ENCODE data around the gene HERPUD1.

The HERPUD1 gene

DNA sequence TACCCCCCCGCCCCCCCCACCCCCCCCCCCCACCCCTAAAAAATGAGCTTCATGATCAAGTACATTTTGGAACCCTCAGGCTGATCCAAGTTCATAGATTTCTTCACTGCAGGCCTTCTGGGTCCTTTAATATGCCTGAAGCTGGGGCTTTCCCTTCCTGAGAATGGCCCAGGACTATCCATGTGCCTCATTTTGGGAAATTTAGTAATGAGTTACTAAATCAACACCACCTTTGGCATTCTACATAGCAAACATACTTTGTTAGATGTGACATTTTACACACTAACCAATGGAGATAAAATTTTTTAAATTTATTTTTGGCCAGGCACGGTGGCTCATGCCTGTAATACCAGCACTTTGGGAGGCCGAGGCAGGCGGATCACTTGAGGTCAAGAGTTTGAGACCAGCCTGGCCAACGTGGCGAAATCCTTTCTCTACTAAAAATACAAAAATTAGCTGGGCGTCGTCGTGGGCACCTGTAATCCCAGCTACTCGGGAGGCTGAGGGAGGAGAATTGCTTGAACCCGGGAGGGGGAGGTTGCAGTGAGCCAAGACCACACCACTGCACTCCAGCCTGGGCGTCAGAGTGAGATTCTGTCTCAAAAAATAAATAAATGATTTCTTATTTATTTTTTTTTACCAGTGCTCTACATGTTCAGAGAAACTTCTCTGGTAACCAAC, 14.0 kb downstream of the HERPUD1 start:
- H4K20me1 ChIP-seq (ENCODE audit: control insufficient read depth, insufficient read depth, low read depth, low read length) = no peaks in the 10 kb centered on the region
- peaks cover 3% of the 10 kb centered on the region for H3K79me2 ChIP-seq (ENCODE audit: control insufficient read depth, low read length)
- H3K9me3 ChIP-seq (ENCODE audit: control insufficient read depth, insufficient read depth, low read length) = no peaks in the 10 kb centered on the region
- no peaks in the 10 kb centered on the region for H3K9me2 ChIP-seq (replicated peaks; ENCODE audit: control insufficient read depth, low read length)
- H3K4me2 ChIP-seq (ENCODE audit: low read length) = no peak overlapping the region
- H3K27ac ChIP-seq (ENCODE audit: low read depth, low read length) = no peak overlapping the region
- no peak for TF ChIP-seq EZH2phosphoT487 (IDR thresholded peaks at IDR 0.05; ENCODE audit: borderline replicate concordance, low read length)
- TF ChIP-seq, protein P1, sequence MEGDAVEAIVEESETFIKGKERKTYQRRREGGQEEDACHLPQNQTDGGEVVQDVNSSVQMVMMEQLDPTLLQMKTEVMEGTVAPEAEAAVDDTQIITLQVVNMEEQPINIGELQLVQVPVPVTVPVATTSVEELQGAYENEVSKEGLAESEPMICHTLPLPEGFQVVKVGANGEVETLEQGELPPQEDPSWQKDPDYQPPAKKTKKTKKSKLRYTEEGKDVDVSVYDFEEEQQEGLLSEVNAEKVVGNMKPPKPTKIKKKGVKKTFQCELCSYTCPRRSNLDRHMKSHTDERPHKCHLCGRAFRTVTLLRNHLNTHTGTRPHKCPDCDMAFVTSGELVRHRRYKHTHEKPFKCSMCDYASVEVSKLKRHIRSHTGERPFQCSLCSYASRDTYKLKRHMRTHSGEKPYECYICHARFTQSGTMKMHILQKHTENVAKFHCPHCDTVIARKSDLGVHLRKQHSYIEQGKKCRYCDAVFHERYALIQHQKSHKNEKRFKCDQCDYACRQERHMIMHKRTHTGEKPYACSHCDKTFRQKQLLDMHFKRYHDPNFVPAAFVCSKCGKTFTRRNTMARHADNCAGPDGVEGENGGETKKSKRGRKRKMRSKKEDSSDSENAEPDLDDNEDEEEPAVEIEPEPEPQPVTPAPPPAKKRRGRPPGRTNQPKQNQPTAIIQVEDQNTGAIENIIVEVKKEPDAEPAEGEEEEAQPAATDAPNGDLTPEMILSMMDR (IDR thresholded peaks at IDR 0.05; ENCODE audit: low read depth, low read length, poor library complexity, severe bottlenecking) = no peak
- H3F3A ChIP-seq (ENCODE audit: control insufficient read depth, insufficient read depth) = peaks cover 32% of the 10 kb centered on the region
- no peaks in the 10 kb centered on the region for H3K27me3 ChIP-seq (ENCODE audit: control insufficient read depth, low read length)
- peaks cover 30% of the 10 kb centered on the region for H3K4me1 ChIP-seq (ENCODE audit: control insufficient read depth, low read length)
- H3K4me3 ChIP-seq (ENCODE audit: low read length) = no peak overlapping the region
- peaks cover 44% of the 10 kb centered on the region for H3K36me3 ChIP-seq (ENCODE audit: control insufficient read depth, low read length)

GRCh38 chr16:56946767-56947603, 15.0 kb downstream of the HERPUD1 start:
- H3K9me3 ChIP-seq (ENCODE audit: control insufficient read depth, insufficient read depth, low read length) = no peaks in the 10 kb centered on the region
- no peak overlapping the region for H3K4me3 ChIP-seq (ENCODE audit: low read length)
- H4K20me1 ChIP-seq (ENCODE audit: control insufficient read depth, insufficient read depth, low read depth, low read length) = no peaks in the 10 kb centered on the region
- H3K9me2 ChIP-seq (replicated peaks; ENCODE audit: control insufficient read depth, low read length) = no peaks in the 10 kb centered on the region
- TF ChIP-seq EZH2phosphoT487 (IDR thresholded peaks at IDR 0.05; ENCODE audit: borderline replicate concordance, low read length) = no peak
- TF ChIP-seq, protein P1 (IDR thresholded peaks at IDR 0.05; ENCODE audit: low read depth, low read length, poor library complexity, severe bottlenecking) = no peak
- peaks cover 30% of the 10 kb centered on the region for H3K4me1 ChIP-seq (ENCODE audit: control insufficient read depth, low read length)
- no peaks in the 10 kb centered on the region for H3K79me2 ChIP-seq (ENCODE audit: control insufficient read depth, low read length)
- H3K4me2 ChIP-seq (ENCODE audit: low read length) = no peak overlapping the region
- H3K27ac ChIP-seq (ENCODE audit: low read depth, low read length) = no peak overlapping the region
- H3K27me3 ChIP-seq (ENCODE audit: control insufficient read depth, low read length) = no peaks in the 10 kb centered on the region
- H3K36me3 ChIP-seq (ENCODE audit: control insufficient read depth, low read length) = peaks cover 35% of the 10 kb centered on the region
- peaks cover 23% of the 10 kb centered on the region for H3F3A ChIP-seq (ENCODE audit: control insufficient read depth, insufficient read depth)

DNA sequence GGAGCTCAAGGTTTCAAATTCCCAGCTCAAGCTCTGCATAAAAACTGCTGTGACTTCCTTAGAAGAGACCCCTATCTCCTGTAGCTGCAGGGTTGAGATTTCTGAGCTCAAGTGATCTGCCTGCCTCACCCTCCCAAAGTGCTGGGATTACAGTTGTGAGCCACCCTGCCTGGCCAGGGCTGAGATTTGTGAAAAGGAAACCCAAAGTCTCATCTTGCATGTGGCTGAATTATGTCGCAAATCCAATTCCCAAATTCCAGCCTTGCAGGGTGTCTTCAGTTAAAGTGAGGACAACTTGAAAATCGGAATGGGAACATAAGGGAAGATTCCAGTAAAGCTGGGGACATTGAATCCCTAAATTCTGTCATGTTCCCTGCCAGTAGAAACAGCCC, 15.7 kb downstream of the HERPUD1 start:
- H3K27me3 ChIP-seq (ENCODE audit: control insufficient read depth, low read length) = no peaks in the 10 kb centered on the region
- H3K4me2 ChIP-seq (ENCODE audit: low read length) = no peak overlapping the region
- no peaks in the 10 kb centered on the region for H3K9me2 ChIP-seq (replicated peaks; ENCODE audit: control insufficient read depth, low read length)
- no peak overlapping the region for H3K4me3 ChIP-seq (ENCODE audit: low read length)
- no peaks in the 10 kb centered on the region for H4K20me1 ChIP-seq (ENCODE audit: control insufficient read depth, insufficient read depth, low read depth, low read length)
- no peaks in the 10 kb centered on the region for H3K9me3 ChIP-seq (ENCODE audit: control insufficient read depth, insufficient read depth, low read length)
- H3K36me3 ChIP-seq (ENCODE audit: control insufficient read depth, low read length) = peaks cover 29% of the 10 kb centered on the region
- peaks cover 26% of the 10 kb centered on the region for H3K4me1 ChIP-seq (ENCODE audit: control insufficient read depth, low read length)
- no peak for TF ChIP-seq EZH2phosphoT487 (IDR thresholded peaks at IDR 0.05; ENCODE audit: borderline replicate concordance, low read length)
- TF ChIP-seq, protein P1 (IDR thresholded peaks at IDR 0.05; ENCODE audit: low read depth, low read length, poor library complexity, severe bottlenecking) = no peak
- no peaks in the 10 kb centered on the region for H3K79me2 ChIP-seq (ENCODE audit: control insufficient read depth, low read length)
- peaks cover 21% of the 10 kb centered on the region for H3F3A ChIP-seq (ENCODE audit: control insufficient read depth, insufficient read depth)
- H3K27ac ChIP-seq (ENCODE audit: low read depth, low read length) = no peak overlapping the region

Measured in DOHH2 (cell line).